Naive thymus-derived CD8-positive, alpha-beta T cell (primary cell): ENCODE data around the gene RTEL1. TPM values are rescaled to one million over a fixed set of nuclear protein-coding genes. Genes with fewer than 3 reads are reported as not detected.
A peak's percentile ranks its signal among the peaks of the same experiment; 100 is the strongest.

Experiments used
- ATAC-seq, 2 donors: fragments of 150-1000 bp; cut with Tn5 transposase in 1 of 2; sonication (Bioruptor Pico), chemical (Tn5 transposase) in 1 of 2; 1 replicate in 1 of 2; 2 replicates in 1 of 2; pipeline ENCODE4 v1.10.0; 2021; ENCODE audit warnings: mild to moderate bottlenecking in 2 of 2, moderate library complexity in 2 of 2
- POLR2A ChIA-PET: fragments of 350-600 bp; sonication (Branson Sonifier 250); formaldehyde crosslinking; loops from one replicate; lab custom pipeline; 2021; ENCODE audit warnings: antibody characterized with exemption; lab: Charles Lee
- DNase-seq, 10 donors: peaks; one replicate each; pipeline versions ENCODE4 v3.0.0 to v3.0.0-alpha.2; 2020 to 2022
- H3K27ac Mint-ChIP-seq, 10 donors: one replicate each; pipeline ENCODE4 v1.8.0; 2020 to 2022; ENCODE audit warnings: mild to moderate bottlenecking in 10 of 10, mixed read lengths in 10 of 10, moderate library complexity in 4 of 10, inconsistent platforms in 1 of 10
- H3K27me3 Mint-ChIP-seq, 5 donors: one replicate each; pipeline ENCODE4 v1.8.0; 2021 to 2022; ENCODE audit warnings: mixed read lengths in 5 of 5
- H3K36me3 Mint-ChIP-seq, 3 donors: one replicate each; pipeline ENCODE4 v1.8.0; 2020 to 2022; ENCODE audit warnings: mixed read lengths in 3 of 3, mild to moderate bottlenecking in 2 of 3, inconsistent platforms in 1 of 3
- H3K4me1 Mint-ChIP-seq, 4 donors: one replicate each; pipeline ENCODE4 v1.8.0; 2021 to 2022; ENCODE audit warnings: mixed read lengths in 4 of 4
- H3K4me3 Mint-ChIP-seq, 10 donors: one replicate each; pipeline ENCODE4 v1.8.0; 2020 to 2022; ENCODE audit warnings: mild to moderate bottlenecking in 10 of 10, mixed read lengths in 10 of 10, moderate library complexity in 6 of 10, inconsistent platforms in 1 of 10
- H3K9me3 Mint-ChIP-seq, 9 donors: one replicate each; pipeline ENCODE4 v1.8.0; 2020 to 2022; ENCODE audit warnings: mixed read lengths in 9 of 9, mild to moderate bottlenecking in 3 of 9, inconsistent platforms in 1 of 9, moderate library complexity in 1 of 9
- polyA plus RNA-seq, 3 donors: library from polyadenylated mRNA; unstranded; fragments of 300-500 nt; fragmentation: Illumina TruSeq; gene quantifications; one replicate each; pipeline ENCODE4 v1.2.3, GENCODE V29; 2021
- total RNA-seq, 8 experiments: library from RNA in 2 of 8; stranded (reverse) in 2 of 8; gene quantifications; one replicate each; pipeline ENCODE4 v1.2.3 and lab custom pipeline; 2021 to 2026

Gene RTEL1
- total and polyA plus RNA-seq, 5 experiments from 2014 or later, result 3.2 to 25.5 (median 6.8) TPM

GRCh38 chr20:63704749-63705117 is 46.6 kb downstream of the RTEL1 start:
- ATAC-seq (no peak), DNase-seq (peak in 1 of 10 donors; percentile 45)
- H3K9me3 Mint-ChIP-seq, result no peaks in the 10 kb centered on the region
- POLR2A ChIA-PET, result interaction anchor here (1.2 to 2.5 kb wide), 2 partner anchors 32 to 51 kb away, joined by 3 to 7 read pairs; partner anchors contain the start of gene LIME1
- no peaks in the 10 kb centered on the region for H3K27me3 Mint-ChIP-seq
- H3K36me3 Mint-ChIP-seq, result peaks cover 0 to 31% (median 0%) of the 10 kb centered on the region in 3 donors
- H3K4me1 Mint-ChIP-seq, result peaks cover 15 to 36% (median 31%) of the 10 kb centered on the region in 4 donors
- peak overlapping the region in 2 of 10 donors; percentile 52 to 77 for H3K4me3 Mint-ChIP-seq
- peak overlapping the region in 3 of 10 donors; percentile 46 to 90 (median 71) for H3K27ac Mint-ChIP-seq

- peak overlapping the region in 5 of 10 donors; percentile 27 to 93 (median 90) for H3K27ac Mint-ChIP-seq
- DNase-seq, result no peak
- peak overlapping the region in 8 of 10 donors; percentile 13 to 84 (median 43) for H3K4me3 Mint-ChIP-seq
- no peak for ATAC-seq
- H3K4me1 Mint-ChIP-seq, result peaks cover 18 to 42% (median 35%) of the 10 kb centered on the region in 4 donors
- H3K27me3 Mint-ChIP-seq, result no peaks in the 10 kb centered on the region
- POLR2A ChIA-PET, result interaction anchor here (1.5 to 7.1 kb wide), 4 partner anchors 8 to 79 kb away, joined by 3 to 162 read pairs (median 32); partner anchors contain the start of genes LIME1, SLC2A4RG and TNFRSF6B
- peaks cover 0 to 37% (median 1%) of the 10 kb centered on the region in 3 donors for H3K36me3 Mint-ChIP-seq
- H3K9me3 Mint-ChIP-seq, result no peaks in the 10 kb centered on the region
These were observed 47.3 kb downstream of the RTEL1 start for GRCh38 chr20:63705232-63706026.

GRCh38 chr20:63706027-63706695 is 48.0 kb downstream of the RTEL1 start:
- DNase-seq, result peak in 1 of 10 donors; percentile 46
- Mint-ChIP-seq H3K36me3 (peaks cover 0 to 44% (median 7%) of the 10 kb centered on the region in 3 donors), H3K27ac (peak overlapping the region; percentile 51 to 95 (median 92)), H3K9me3 (no peaks in the 10 kb centered on the region), H3K27me3 (no peaks in the 10 kb centered on the region), H3K4me3 (peak overlapping the region; percentile 84 to 95 (median 90)), H3K4me1 (peaks cover 23 to 47% (median 42%) of the 10 kb centered on the region in 4 donors)
- POLR2A ChIA-PET, result interaction anchor here (1.5 to 7.1 kb wide), 10 partner anchors 8 to 158 kb away, joined by 3 to 162 read pairs (median 21); partner anchors contain the start of genes LIME1, RTEL1, SLC2A4RG and TNFRSF6B
- ATAC-seq, result no peak

- peak; percentile 46 to 80 (median 62) for DNase-seq
- Mint-ChIP-seq H3K9me3 (no peaks in the 10 kb centered on the region), H3K4me1 (peaks cover 25 to 54% (median 47%) of the 10 kb centered on the region in 4 donors), H3K36me3 (peaks cover 0 to 53% (median 12%) of the 10 kb centered on the region in 3 donors), H3K27ac (peak overlapping the region; percentile 51 to 95 (median 92)), H3K4me3 (peak overlapping the region; percentile 84 to 95 (median 90)), H3K27me3 (no peaks in the 10 kb centered on the region)
- POLR2A ChIA-PET, result interaction anchor here (0.6 to 7.1 kb wide), 30 partner anchors 9 to 413 kb away, joined by 3 to 162 read pairs (median 5); partner anchors contain the start of genes GMEB2, LIME1, PRPF6 and PTK6
- peak; percentile 55 to 69 for ATAC-seq
These were observed 48.9 kb downstream of the RTEL1 start for GRCh38 chr20:63706852-63707557.

DNA sequence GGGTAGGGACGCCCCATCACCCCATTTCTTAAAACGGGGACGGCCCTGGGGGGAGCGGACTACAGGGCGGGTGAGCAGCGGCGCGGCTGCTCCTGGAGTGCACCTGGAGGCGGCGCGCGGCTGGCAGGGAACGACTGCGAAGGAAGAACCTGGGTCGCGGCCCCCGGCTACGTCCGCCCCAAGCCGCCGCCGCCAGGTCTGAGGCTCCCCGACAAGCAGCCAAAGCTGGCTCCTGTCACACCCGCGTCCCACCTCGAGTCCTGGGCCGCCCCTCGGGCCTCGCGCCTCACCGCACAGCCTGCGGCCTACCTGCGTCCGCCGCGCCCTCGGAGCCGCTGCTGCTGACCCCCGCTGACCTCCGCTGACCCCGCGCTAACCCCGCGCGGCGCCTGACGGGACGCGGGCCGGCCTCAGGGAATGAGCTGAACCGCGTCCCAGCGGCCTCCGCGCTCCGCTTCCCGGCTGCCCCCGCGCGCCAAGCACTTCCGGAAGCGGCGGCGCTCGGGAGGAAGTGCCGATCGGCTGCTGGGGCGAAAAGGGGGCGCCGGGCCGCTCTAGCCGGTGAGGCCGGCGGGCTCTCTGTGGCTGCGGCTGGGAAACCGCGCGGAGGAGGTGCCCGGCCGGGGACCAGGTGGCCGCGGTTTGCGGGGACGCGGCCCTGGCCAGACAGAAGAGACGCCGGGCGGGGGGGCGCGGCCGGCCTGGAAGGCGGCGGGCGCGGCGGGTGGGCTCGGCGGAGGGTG is 49.6 kb downstream of the RTEL1 start, which contains the start of the genes ARFRP1 and ZGPAT:
Gene ARFRP1 (minus strand): TSS at position 419 of the 743 bp plus-strand sequence. CDS start 885 bp downstream, outside the sequence.
Gene ZGPAT (plus strand): TSS at position 482 of the 743 bp plus-strand sequence. CDS start 542 bp downstream, outside the sequence.
- Mint-ChIP-seq H3K27me3 (no peaks in the 10 kb centered on the region), H3K9me3 (no peaks in the 10 kb centered on the region), H3K4me3 (peak within 1 kb of the TSS; percentile 84 to 95 (median 90)), H3K36me3 (peaks cover 5 to 60% (median 18%) of the 10 kb centered on the region in 3 donors), H3K4me1 (peaks cover 27 to 60% (median 54%) of the 10 kb centered on the region in 4 donors), H3K27ac (peak within 1 kb of the TSS; percentile 88 to 95 (median 92))
- peak; percentile 70 to 88 (median 84) for DNase-seq
- POLR2A ChIA-PET, result interaction anchor here (0.6 to 7.1 kb wide), 35 partner anchors 10 to 413 kb away, joined by 3 to 162 read pairs (median 5); partner anchors contain the start of genes GMEB2, LIME1, PRPF6 and PTK6
- peak; percentile 81 to 83 for ATAC-seq

GRCh38 chr20:63708301-63709148 is 50.4 kb downstream of the RTEL1 start:
- H3K4me3 Mint-ChIP-seq, result peak overlapping the region; percentile 69 to 88 (median 78)
- H3K4me1 Mint-ChIP-seq, result peaks cover 27 to 59% (median 57%) of the 10 kb centered on the region in 4 donors
- H3K9me3 Mint-ChIP-seq, result no peaks in the 10 kb centered on the region
- ATAC-seq, result peak; percentile 7 to 16
- H3K27ac Mint-ChIP-seq, result peak overlapping the region; percentile 57 to 92 (median 78)
- H3K36me3 Mint-ChIP-seq, result peaks cover 5 to 68% (median 20%) of the 10 kb centered on the region in 3 donors
- no peaks in the 10 kb centered on the region for H3K27me3 Mint-ChIP-seq
- peak in 3 of 10 donors; percentile 1 to 60 (median 27) for DNase-seq
- POLR2A ChIA-PET, result interaction anchor here (0.6 to 7.1 kb wide), 30 partner anchors 11 to 412 kb away, joined by 3 to 162 read pairs (median 6); partner anchors contain the start of genes GMEB2, LIME1, PRPF6 and PTK6

- Mint-ChIP-seq H3K36me3 (peaks cover 5 to 71% (median 23%) of the 10 kb centered on the region in 3 donors), H3K27me3 (no peaks in the 10 kb centered on the region), H3K4me1 (peaks cover 29 to 62% (median 59%) of the 10 kb centered on the region in 4 donors), H3K9me3 (peaks cover 0 to 4% (median 0%) of the 10 kb centered on the region in 9 donors), H3K4me3 (peak overlapping the region; percentile 69 to 88 (median 78)), H3K27ac (peak overlapping the region; percentile 57 to 92 (median 78))
- ATAC-seq (no peak), DNase-seq (no peak)
- POLR2A ChIA-PET, result interaction anchor here (0.9 to 7.1 kb wide), 11 partner anchors 13 to 188 kb away, joined by 3 to 162 read pairs (median 8); partner anchors contain the start of genes LIME1, RTEL1 and SLC2A4RG
These were observed 51.0 kb downstream of the RTEL1 start for GRCh38 chr20:63709149-63709527.

- no peak for ATAC-seq
- Mint-ChIP-seq H3K27ac (peak overlapping the region in 7 of 10 donors; percentile 10 to 84 (median 29)), H3K4me3 (peak overlapping the region in 9 of 10 donors; percentile 15 to 85 (median 67)), H3K36me3 (peaks cover 5 to 75% (median 42%) of the 10 kb centered on the region in 3 donors), H3K9me3 (peaks cover 0 to 18% (median 3%) of the 10 kb centered on the region in 9 donors), H3K4me1 (peaks cover 29 to 64% (median 60%) of the 10 kb centered on the region in 4 donors), H3K27me3 (no peaks in the 10 kb centered on the region)
- DNase-seq, result no peak
- POLR2A ChIA-PET, result interaction anchor here (0.5 to 7.1 kb wide), 3 partner anchors 26 to 849 kb away, joined by 3 to 162 read pairs (median 4); partner anchors contain the start of genes LIME1 and SLC2A4RG
These were observed 53.1 kb downstream of the RTEL1 start for GRCh38 chr20:63711085-63711645.

GRCh38 chr20:63712191-63712590 is 54.1 kb downstream of the RTEL1 start:
- DNase-seq, result no peak
- peak overlapping the region in 7 of 10 donors; percentile 0 to 68 (median 33) for H3K4me3 Mint-ChIP-seq
- peaks cover 28 to 63% (median 59%) of the 10 kb centered on the region in 4 donors for H3K4me1 Mint-ChIP-seq
- peaks cover 0 to 21% (median 4%) of the 10 kb centered on the region in 9 donors for H3K9me3 Mint-ChIP-seq
- peaks cover 5 to 81% (median 50%) of the 10 kb centered on the region in 3 donors for H3K36me3 Mint-ChIP-seq
- POLR2A ChIA-PET, result interaction anchor here (0.8 to 7.1 kb wide), 3 partner anchors 25 to 268 kb away, joined by 3 to 162 read pairs (median 4); partner anchors contain the start of genes LIME1, PPDPF, SAMD10 and SLC2A4RG
- H3K27me3 Mint-ChIP-seq, result no peaks in the 10 kb centered on the region
- peak overlapping the region in 4 of 10 donors; percentile 8 to 68 (median 40) for H3K27ac Mint-ChIP-seq
- no peak for ATAC-seq
